ENCODE results near the gene GPC5.

The GPC5 gene

GRCh38 chr13:91719033-91719432, 320.6 kb downstream of the GPC5 start:
- DNase-seq (ENCODE audit: low read depth in 2 of 2), result peak in 1 of 2 donors; percentile 9
- H3K4me3 ChIP-seq (replicated peaks in 1 of 2; ENCODE audit: low read depth in 2 of 2, low read length in 2 of 2), result no peak overlapping the region
- no peak for TF ChIP-seq CTCF (IDR thresholded peaks at IDR 0.05; ENCODE audit: low read depth, low read length)

GRCh38 chr13:91721413-91721812, 323.0 kb downstream of the GPC5 start:
- DNase-seq (ENCODE audit: low read depth in 2 of 2), result no peak
- no peak for TF ChIP-seq CTCF (IDR thresholded peaks at IDR 0.05; ENCODE audit: low read depth, low read length)
- H3K4me3 ChIP-seq (replicated peaks in 1 of 2; ENCODE audit: low read depth in 2 of 2, low read length in 2 of 2), result no peak overlapping the region

GRCh38 chr13:91722267-91722884, 324.0 kb downstream of the GPC5 start:
- TF ChIP-seq CTCF (IDR thresholded peaks at IDR 0.05; ENCODE audit: low read depth, low read length), result peak; percentile 30
- DNase-seq (ENCODE audit: low read depth in 2 of 2), result peak; percentile 31 to 50
- no peak overlapping the region for H3K4me3 ChIP-seq (replicated peaks in 1 of 2; ENCODE audit: low read depth in 2 of 2, low read length in 2 of 2)

GRCh38 chr13:91724591-91724990, 326.2 kb downstream of the GPC5 start:
- no peak for TF ChIP-seq CTCF (IDR thresholded peaks at IDR 0.05; ENCODE audit: low read depth, low read length)
- DNase-seq (ENCODE audit: low read depth in 2 of 2), result no peak
- no peak overlapping the region for H3K4me3 ChIP-seq (replicated peaks in 1 of 2; ENCODE audit: low read depth in 2 of 2, low read length in 2 of 2)

GRCh38 chr13:91725646-91726045, 327.2 kb downstream of the GPC5 start:
- no peak for TF ChIP-seq CTCF (IDR thresholded peaks at IDR 0.05; ENCODE audit: low read depth, low read length)
- no peak overlapping the region for H3K4me3 ChIP-seq (replicated peaks in 1 of 2; ENCODE audit: low read depth in 2 of 2, low read length in 2 of 2)
- no peak for DNase-seq (ENCODE audit: low read depth in 2 of 2)

- TF ChIP-seq CTCF (IDR thresholded peaks at IDR 0.05; ENCODE audit: low read depth, low read length), result no peak
- no peak for DNase-seq (ENCODE audit: low read depth in 2 of 2)
- H3K4me3 ChIP-seq (replicated peaks in 1 of 2; ENCODE audit: low read depth in 2 of 2, low read length in 2 of 2), result no peak overlapping the region
These were observed 328.2 kb downstream of the GPC5 start for GRCh38 chr13:91726671-91727070.

DNA sequence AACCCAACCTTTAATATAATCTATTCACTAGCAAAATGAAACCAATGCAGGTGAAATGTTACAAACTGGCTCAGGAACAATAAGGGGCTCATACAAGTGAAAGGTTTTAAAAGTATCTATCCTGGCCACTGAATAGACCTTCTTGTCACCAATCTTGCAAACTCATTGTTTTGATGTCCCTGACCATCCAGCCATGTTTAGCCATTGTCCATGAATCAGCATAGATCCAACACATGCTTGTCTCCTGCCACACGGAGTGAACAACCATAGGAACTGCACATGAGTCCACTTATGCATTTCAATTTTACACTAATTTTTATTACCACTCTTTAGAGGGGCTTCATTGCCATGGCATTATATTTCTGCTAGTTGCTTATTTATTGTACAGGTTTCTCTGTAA, 331.4 kb downstream of the GPC5 start:
- TF ChIP-seq CTCF (IDR thresholded peaks at IDR 0.05; ENCODE audit: low read depth, low read length), result no peak
- no peak overlapping the region for H3K4me3 ChIP-seq (replicated peaks in 1 of 2; ENCODE audit: low read depth in 2 of 2, low read length in 2 of 2)
- no peak for DNase-seq (ENCODE audit: low read depth in 2 of 2)

All from cardiac fibroblast (primary cell).